ENCODE data around the gene SLITRK3. TPM values are rescaled to one million over a fixed set of nuclear protein-coding genes. Genes with fewer than 3 reads are reported as not detected.

SLITRK3 gene
- total and polyA plus RNA-seq, 2 of the 13 experiments (the other 11 are each of a cell fraction or from before 2014, with no cell fraction given), result not detected

DNA sequence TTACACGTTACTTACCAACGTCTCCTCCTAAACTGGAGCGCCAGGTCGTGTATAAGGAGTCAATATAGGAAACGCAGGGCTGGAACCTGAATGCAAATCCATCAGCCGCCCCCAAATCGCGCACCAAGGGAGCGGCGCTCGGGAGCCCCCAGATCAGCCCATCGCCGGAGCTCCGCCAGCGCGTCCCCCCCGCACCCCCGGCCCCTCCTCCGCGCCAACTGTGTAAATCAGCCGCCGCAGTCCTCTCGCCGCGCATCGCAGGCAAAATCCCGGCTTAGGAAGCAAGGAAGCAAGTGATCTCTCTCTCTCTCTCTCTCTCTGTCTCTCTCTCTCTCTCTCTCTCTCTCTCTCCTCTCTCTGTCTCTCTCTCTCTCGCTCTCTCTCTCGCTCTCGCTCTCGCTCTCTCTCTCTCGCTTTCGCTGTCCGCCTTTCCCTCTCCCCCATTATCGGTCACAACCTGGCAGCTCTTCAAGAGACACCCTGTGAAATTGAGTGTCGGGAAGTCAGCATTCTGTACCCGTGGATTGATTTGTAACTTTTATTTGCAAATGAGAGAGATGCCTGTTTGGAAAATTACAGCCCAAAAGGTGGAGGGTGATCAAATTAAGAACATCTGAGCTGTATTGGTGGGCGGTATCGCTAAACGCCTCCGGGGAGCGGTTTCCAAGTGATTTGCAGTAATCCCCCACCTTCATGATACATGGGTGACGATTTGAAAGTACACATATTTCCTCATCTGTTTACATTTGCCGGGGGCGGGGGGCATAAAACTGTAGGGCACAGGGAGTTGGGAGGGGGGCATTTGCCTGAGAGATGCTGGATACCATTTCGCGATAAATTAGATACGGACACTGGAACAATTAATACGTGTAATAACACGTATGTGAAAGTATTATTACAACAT is 645 bp upstream of the SLITRK3 start:
- H3K9me3 ChIP-seq (ENCODE audit: low read length), result no peaks in the 10 kb centered on the region
- FAIRE-seq (no peak), ATAC-seq (no peak; the same call in 2 of the 3 replicates), DNase-seq (ENCODE audit: low spot score) (no peak)
- peaks cover 5 to 38% of the 10 kb centered on the region in 2 experiments; a peak in 4 of 5 replicates for H3K27me3 ChIP-seq (ENCODE audit: control insufficient read depth in 1 of 2, insufficient read depth in 2 of 2, low read length in 2 of 2)
- H3K4me1 ChIP-seq (ENCODE audit: insufficient read depth, low read length), result no peaks in the 10 kb centered on the region; the same call in 1 of the 2 replicates
- no peak overlapping the region for H3K9ac ChIP-seq (ENCODE audit: insufficient read depth, low read depth, low read length)
- peak overlapping the region; percentile 32; the same call in 1 of the 2 replicates for H3K4me2 ChIP-seq (ENCODE audit: low read depth, low read length)
- intact Hi-C loops (cut with micrococcal nuclease; ENCODE audit: unreplicated experiment) (no loop called here), in situ Hi-C loops (cut with HindIII; ENCODE audit: extremely low pct_ligation_motif_present, low pct_unique_long_range_greater_than_20kb) (no loop called here)
- CTCF ChIA-PET (ENCODE audit: low intra/inter-chr PET ratio, low total read pairs), result no interaction called here
- H3K4me3 ChIP-seq (replicated peaks in 1 of 3; ENCODE audit: insufficient read depth in 1 of 3, low read depth in 2 of 3, low read length in 3 of 3), result no peak overlapping the region
- WGBS (ENCODE audit: low lambda C conversion rate), result 32% methylated on average over 37 of the region's 50 CpGs
- BruUV-seq (replicated peaks), result no TSS peak
- H4K20me1 ChIP-seq (ENCODE audit: insufficient read depth, low read length), result no peaks in the 10 kb centered on the region
- TF ChIP-seq ZNF816 (CRISPR knock-in tag; IDR thresholded peaks at IDR 0.05; ENCODE audit: borderline replicate concordance) (no peak), DR1 (CRISPR knock-in tag; IDR thresholded peaks at IDR 0.05) (no peak), RARG (CRISPR knock-in tag; IDR thresholded peaks at IDR 0.05; ENCODE audit: low read depth) (no peak), MAF1 (CRISPR knock-in tag; IDR thresholded peaks at IDR 0.05; ENCODE audit: borderline replicate concordance) (no peak), TAF1 (CRISPR knock-in tag; IDR thresholded peaks at IDR 0.05) (no peak), DNMT1 (CRISPR knock-in tag; IDR thresholded peaks at IDR 0.05) (no peak), ZFP1 (CRISPR knock-in tag; IDR thresholded peaks at IDR 0.05) (no peak), TCF7L2 (IDR thresholded peaks at IDR 0.05; ENCODE audit: low read depth, low read length) (no peak), NR1H2 (CRISPR knock-in tag; IDR thresholded peaks at IDR 0.05; ENCODE audit: borderline replicate concordance, low read depth) (no peak), TAF15 (IDR thresholded peaks at IDR 0.05; ENCODE audit: low read depth, low read length, poor library complexity, severe bottlenecking) (no peak), ZNF841 (CRISPR knock-in tag; IDR thresholded peaks at IDR 0.05; ENCODE audit: borderline replicate concordance) (no peak), NCOR1 (IDR thresholded peaks at IDR 0.05; ENCODE audit: borderline replicate concordance, low read length) (no peak), ZNF616 (CRISPR knock-in tag; IDR thresholded peaks at IDR 0.05; ENCODE audit: low read depth) (no peak)
- TF ChIP-seq, protein P1, sequence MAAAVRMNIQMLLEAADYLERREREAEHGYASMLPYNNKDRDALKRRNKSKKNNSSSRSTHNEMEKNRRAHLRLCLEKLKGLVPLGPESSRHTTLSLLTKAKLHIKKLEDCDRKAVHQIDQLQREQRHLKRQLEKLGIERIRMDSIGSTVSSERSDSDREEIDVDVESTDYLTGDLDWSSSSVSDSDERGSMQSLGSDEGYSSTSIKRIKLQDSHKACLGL (CRISPR knock-in tag; IDR thresholded peaks at IDR 0.05), result no peak
- TF ChIP-seq, protein P2, sequence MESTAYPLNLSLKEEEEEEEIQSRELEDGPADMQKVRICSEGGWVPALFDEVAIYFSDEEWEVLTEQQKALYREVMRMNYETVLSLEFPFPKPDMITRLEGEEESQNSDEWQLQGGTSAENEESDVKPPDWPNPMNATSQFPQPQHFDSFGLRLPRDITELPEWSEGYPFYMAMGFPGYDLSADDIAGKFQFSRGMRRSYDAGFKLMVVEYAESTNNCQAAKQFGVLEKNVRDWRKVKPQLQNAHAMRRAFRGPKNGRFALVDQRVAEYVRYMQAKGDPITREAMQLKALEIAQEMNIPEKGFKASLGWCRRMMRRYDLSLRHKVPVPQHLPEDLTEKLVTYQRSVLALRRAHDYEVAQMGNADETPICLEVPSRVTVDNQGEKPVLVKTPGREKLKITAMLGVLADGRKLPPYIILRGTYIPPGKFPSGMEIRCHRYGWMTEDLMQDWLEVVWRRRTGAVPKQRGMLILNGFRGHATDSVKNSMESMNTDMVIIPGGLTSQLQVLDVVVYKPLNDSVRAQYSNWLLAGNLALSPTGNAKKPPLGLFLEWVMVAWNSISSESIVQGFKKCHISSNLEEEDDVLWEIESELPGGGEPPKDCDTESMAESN (CRISPR knock-in tag; conservative IDR thresholded peaks at IDR 0.05), result no peak
- TF ChIP-seq, protein P3, sequence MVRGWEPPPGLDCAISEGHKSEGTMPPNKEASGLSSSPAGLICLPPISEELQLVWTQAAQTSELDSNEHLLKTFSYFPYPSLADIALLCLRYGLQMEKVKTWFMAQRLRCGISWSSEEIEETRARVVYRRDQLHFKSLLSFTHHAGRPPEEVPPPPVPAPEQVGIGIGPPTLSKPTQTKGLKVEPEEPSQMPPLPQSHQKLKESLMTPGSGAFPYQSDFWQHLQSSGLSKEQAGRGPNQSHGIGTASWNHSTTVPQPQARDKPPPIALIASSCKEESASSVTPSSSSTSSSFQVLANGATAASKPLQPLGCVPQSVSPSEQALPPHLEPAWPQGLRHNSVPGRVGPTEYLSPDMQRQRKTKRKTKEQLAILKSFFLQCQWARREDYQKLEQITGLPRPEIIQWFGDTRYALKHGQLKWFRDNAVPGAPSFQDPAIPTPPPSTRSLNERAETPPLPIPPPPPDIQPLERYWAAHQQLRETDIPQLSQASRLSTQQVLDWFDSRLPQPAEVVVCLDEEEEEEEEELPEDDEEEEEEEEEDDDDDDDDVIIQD (CRISPR knock-in tag; IDR thresholded peaks at IDR 0.05; ENCODE audit: low read depth), result no peak
- TF ChIP-seq, protein P4, sequence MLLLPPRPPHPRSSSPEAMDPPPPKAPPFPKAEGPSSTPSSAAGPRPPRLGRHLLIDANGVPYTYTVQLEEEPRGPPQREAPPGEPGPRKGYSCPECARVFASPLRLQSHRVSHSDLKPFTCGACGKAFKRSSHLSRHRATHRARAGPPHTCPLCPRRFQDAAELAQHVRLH (CRISPR knock-in tag; IDR thresholded peaks at IDR 0.05; ENCODE audit: borderline replicate concordance, low read depth), result no peak
- TF ChIP-seq, protein P5, sequence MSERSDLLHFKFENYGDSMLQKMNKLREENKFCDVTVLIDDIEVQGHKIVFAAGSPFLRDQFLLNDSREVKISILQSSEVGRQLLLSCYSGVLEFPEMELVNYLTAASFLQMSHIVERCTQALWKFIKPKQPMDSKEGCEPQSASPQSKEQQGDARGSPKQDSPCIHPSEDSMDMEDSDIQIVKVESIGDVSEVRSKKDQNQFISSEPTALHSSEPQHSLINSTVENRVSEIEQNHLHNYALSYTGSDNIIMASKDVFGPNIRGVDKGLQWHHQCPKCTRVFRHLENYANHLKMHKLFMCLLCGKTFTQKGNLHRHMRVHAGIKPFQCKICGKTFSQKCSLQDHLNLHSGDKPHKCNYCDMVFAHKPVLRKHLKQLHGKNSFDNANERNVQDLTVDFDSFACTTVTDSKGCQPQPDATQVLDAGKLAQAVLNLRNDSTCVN (CRISPR knock-in tag; IDR thresholded peaks at IDR 0.05; ENCODE audit: borderline replicate concordance), result no peak
- no peak overlapping the region for H2AFZ ChIP-seq (ENCODE audit: low read length)
- no peaks in the 10 kb centered on the region for H3K36me3 ChIP-seq (replicated peaks in 1 of 2; ENCODE audit: control insufficient read depth in 1 of 2, insufficient read depth in 2 of 2, low read length in 2 of 2)
- no peak overlapping the region for H3K27ac ChIP-seq (ENCODE audit: extremely low read length, insufficient read depth, low read length)
- H3K79me2 ChIP-seq (ENCODE audit: insufficient read depth, low read length), result no peaks in the 10 kb centered on the region
- POLR2A ChIA-PET, result no interaction called here

All from HepG2 (cell line).